ENCODE results near the gene WSB1.

WSB1 gene

GRCh38 chr17:27280527-27280926 is 13.4 kb upstream of the WSB1 start:
- no peak for DNase-seq

- no peak for DNase-seq
These were observed 12.5 kb upstream of the WSB1 start for GRCh38 chr17:27281438-27281837.

- DNase-seq, result peak; percentile 56
These were observed 11.8 kb upstream of the WSB1 start for GRCh38 chr17:27282054-27282551.

DNA sequence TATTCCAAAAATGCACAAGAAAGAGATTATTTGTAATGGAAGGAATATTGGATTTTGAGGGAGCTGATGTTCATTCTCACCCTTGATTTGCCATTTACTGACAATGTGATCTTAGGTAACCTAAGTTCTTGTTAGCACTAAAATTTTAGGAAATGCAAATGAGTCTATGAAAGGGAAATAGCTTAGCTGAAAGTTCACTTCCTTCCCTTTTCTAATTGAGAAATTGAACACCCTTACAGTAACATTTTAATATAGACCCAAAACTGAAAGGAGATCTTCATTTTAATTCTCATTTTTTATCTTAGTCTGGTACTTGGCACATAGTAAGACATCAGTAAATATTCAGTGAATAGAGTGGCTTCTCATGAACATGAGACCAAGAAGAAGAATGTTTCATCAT is 10.9 kb upstream of the WSB1 start:
- no peak for DNase-seq

DNA sequence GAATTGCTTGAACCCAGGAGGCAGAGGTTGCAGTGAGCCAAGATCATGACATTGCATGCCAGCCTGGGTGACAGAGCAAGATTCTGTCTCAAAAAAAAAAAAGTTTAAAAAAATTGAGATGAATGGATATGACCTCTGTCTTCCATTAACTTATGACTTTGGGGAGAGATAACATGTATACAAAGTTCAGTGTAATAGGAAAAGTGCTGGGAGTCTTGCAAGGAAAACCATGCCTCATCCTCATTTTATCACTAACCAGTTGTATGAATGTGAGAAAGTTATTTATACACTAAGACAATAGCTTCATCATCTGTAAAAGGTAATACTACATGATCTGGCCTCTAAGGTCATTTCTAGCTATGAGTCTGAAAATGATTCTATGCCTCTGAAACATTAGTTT is 10.2 kb upstream of the WSB1 start:
- DNase-seq, result no peak

GRCh38 chr17:27284811-27285415 is 9.0 kb upstream of the WSB1 start:
- DNase-seq, result no peak

DNA sequence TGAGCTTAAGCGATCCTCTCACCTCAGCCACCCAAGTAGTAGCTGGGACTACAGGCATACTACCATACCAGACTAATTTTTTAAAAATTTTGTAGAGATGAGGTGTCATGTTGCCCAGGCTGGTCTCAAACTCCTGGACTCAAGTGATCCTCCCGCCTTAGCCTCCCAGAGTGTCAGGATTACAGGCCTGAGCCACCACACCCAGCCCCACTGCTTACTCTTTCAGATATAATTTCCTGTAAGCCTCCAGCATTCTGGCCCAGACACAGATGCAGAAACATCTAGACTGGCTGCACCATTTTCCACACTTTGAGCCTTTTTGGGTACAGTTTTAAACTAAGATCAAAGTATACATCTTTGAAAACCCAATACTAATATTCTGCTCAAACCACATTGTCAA is 8.4 kb upstream of the WSB1 start:
- no peak for DNase-seq

DNA sequence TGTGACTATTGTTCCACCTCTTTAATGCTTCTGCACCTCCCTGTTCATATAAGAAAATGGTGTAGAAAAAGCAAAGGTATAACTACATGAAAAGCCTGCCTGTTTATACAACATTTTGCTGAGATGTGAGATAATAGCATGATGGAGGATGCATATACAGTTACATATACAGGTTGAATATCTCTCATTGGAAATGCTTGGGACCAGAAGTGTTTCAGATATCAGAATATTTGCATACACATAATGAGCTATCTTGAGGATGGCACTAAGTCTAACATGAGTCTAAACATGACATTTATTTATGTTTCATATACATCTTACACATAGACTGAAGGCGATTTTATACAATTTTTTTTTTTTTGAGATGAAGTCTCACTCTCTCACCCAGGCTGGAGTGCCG is 5.7 kb upstream of the WSB1 start:
- DNase-seq, result no peak

DNA sequence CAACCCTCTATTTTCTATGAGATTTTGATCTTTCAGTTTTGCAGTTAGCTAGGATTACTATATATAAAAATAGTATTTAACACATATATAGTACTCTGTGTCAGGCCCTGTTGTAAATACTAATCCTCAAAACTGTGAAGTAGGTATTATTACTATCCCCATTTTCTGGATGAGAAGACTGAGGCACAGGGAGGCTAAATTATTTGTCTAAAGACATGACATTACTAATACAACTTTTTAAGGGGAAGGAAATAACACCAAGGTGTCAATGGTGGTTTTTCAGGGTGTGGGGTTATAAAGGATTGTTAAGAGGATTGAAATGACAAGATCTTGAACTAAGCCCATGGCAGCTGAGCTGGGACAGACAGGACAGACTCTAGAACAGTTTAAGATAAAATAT is 4.1 kb upstream of the WSB1 start:
- no peak for DNase-seq

DNA sequence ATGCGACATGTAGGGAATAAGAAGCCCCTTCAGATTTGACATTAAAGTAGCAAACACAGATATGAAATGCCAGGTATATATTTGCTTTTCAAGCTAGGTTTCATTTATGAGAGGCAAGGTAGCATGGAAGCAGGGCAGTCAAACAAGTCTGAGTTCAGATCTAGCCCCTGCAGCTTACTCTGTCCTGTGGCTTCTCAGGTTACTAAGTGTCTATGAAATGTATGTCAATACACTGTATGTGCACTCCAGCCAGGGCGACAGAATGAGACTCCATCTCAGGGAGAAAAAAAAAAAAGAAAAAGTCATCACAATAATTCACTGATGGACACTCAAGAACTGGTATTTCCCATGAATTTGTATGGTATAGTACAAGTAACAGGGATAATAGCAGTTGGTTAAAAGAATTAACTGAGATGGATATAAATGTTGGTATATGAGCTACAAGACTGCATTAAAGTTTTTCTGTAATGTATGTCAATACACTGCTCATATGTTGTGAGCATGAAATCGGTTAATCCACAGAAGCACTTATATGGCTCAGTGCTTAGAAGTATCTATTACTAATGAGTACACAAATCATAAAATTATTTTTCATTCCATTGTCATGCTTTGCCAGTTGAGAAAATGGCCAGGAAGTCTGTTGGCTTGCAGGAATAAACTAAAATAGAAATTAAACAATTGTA is 2.9 kb upstream of the WSB1 start:
- DNase-seq, result no peak

- DNase-seq, result no peak
These were observed 486 bp upstream of the WSB1 start for GRCh38 chr17:27293359-27293897.

GRCh38 chr17:27294689-27295630 is 1.0 kb downstream of the WSB1 start:
- DNase-seq, result peak; percentile 82

DNA sequence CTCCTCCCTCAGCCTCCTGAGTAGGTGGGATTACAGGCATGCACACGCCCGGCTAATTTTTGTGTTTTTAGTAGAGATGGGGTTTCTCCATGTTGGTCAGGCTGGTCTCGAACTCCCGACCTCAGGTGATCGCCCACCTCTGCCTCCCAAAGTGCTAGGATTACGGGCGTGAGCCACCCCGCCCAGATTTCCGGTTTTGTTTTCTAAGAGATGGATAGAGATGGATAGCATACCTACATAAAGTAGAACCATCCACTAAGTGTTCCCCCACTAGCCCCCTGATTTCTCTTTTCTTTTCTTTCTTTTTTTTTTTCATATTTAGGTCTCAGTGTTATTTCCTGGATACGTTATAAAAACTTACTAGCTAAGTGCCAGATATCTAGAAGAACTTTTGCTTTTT is 2.0 kb downstream of the WSB1 start:
- no peak for DNase-seq

- DNase-seq, result peak; percentile 73
These were observed 2.6 kb downstream of the WSB1 start for GRCh38 chr17:27296428-27296979.

GRCh38 chr17:27299384-27300049 is 5.6 kb downstream of the WSB1 start:
- DNase-seq, result no peak

GRCh38 chr17:27303734-27304133 is 9.8 kb downstream of the WSB1 start:
- DNase-seq, result no peak

DNA sequence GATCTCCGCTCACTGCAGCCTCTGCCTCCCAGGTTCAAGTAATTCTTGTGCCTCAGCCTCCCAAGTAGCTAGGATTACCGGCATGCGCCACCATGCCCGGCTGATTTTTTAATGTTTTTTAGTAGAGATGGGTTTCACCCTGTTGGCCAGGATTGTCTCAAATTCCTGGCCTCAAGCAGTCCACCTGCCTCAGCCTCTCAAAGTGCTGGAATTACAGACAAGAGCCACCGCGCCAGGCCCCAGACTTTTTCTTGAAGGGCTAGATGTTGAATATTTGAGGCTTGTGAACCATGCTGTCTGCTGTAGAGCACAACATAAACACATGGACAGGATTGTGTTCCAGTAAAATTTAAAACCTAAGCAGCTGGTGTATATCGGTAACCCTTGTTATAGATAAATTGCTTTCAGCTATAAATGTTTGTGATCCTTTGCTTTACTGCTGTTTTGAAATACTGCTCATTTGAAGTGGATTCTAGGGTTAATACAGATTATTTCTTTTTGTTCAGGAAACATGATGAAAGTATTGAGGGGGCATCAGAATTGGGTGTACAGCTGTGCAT is 12.4 kb downstream of the WSB1 start:
- no peak for DNase-seq

DNA sequence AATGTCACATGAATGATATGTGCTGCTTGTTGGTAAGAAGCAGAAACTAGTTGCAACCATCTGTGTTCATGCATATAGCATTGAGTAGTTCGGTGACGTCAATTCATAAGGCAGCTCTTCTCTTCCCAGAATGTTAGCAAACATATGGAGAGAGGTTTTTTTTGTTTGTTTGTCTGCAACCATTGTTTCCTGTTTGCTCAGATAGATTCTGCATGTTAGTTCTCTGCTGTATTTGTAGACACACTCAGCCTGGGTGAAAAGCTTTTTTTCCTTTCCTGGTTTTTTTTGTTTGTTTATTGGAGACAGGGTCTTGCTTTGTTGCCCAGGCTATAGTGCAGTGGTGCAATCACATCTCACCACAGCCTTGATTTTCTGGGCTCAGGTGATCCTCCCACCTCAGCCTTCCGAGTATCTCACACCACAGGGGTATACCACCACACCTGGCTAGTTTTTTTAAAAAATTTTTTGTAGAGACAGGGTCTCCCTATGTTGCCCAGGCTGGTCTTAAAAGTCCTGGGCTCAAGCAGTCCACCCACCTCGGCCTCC is 16.7 kb downstream of the WSB1 start:
- DNase-seq, result no peak

DNA sequence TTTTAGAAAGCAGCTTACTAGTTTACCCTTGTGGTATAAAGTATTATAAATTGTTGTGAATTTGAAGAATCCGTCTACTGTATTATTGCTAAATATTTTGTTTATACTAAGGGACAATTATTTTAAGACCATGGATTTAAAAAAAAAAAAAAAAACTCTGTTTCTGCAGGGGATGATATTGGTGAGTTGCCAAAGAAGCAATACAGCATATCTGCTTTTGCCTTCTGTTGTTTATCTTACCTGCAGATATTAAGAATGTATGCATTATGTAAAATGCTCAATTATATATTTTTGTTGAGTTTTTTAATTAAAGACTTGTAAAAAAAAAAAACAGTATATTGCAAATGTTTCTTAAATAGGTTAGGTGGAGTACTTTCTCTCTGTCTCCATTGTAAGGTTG is 19.4 kb downstream of the WSB1 start:
- DNase-seq, result no peak

GRCh38 chr17:27315322-27315721 is 21.4 kb downstream of the WSB1 start:
- DNase-seq, result peak; percentile 81

DNA sequence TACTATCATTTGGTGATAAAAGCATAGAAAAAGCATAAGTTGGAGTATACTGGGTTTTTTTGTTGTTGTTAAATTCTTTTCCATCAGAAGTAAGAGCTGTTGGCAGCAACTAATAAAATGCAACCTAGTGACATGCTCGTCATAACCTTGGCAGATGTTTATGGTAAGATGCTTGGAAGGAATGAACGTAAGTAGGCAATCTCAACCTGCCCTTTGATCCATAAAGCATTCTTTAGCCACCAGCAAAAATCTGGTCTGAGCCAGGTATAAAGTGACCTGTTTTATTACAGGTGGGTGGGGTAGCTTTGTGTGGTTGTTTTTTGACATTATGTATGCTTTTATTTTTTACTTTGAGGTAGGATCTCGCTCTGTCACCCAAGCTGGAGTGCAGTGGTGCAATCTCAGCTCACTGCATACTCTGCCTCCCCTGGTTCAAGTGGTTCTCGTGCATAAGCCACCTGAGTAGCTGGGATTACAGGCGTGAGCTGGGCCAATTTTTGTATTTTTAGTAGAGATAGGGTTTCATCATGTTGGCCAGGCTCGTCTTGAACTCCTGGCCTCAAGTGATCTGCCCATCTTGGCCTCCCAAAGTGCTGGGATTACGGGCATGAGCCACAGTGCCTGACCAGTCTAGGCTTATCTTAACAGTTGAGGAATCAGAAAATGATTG is 22.0 kb downstream of the WSB1 start:
- DNase-seq, result no peak

Measured in fibroblast of skin of right quadriceps (primary cell).